WERI-Rb-1 (cell line): ENCODE results near the gene TTC1.

Source experiments
- DNase-seq: peaks from one replicate; pipeline ENCODE4 v3.0.0-alpha.2; 2020
- H3K27ac ChIP-seq: fragments of 250-450 bp; sonication (Bioruptor Pico); 2 replicates; pipeline ENCODE4 v1.5.1; 2020; ENCODE audit warnings: mild to moderate bottlenecking, moderate library complexity
- H3K27me3 ChIP-seq: fragments of 250-450 bp; sonication (Bioruptor Pico); 2 replicates; pipeline ENCODE4 v1.5.1; 2021; ENCODE audit warnings: mild to moderate bottlenecking, low read depth, moderate library complexity; ENCODE audit not compliant: insufficient read depth, severe bottlenecking
- H3K36me3 ChIP-seq: fragments of 250-450 bp; sonication (Bioruptor Pico); 2 replicates; pipeline ENCODE4 v1.5.1; 2020; ENCODE audit warnings: mild to moderate bottlenecking, moderate library complexity
- H3K4me3 ChIP-seq: 2 replicates; pipeline ENCODE4 v1.5.1; 2011; ENCODE audit warnings: low read depth, mild to moderate bottlenecking, control low read depth, low read length
- H3K9me3 ChIP-seq: fragments of 250-450 bp; sonication (Bioruptor Pico); 2 replicates; pipeline ENCODE4 v1.5.1; 2021; ENCODE audit warnings: mild to moderate bottlenecking, moderate library complexity; ENCODE audit not compliant: severe bottlenecking
- TF ChIP-seq, protein P1 (sequence below): IDR thresholded peaks from 2 replicates; pipeline ENCODE4 v1.5.1; 2011; ENCODE audit warnings: low read depth, mild to moderate bottlenecking, control low read depth, inconsistent platforms, low read length

The TTC1 gene

GRCh38 chr5:159975462-159976019 lies 33.4 kb upstream of the TTC1 start:
- TF ChIP-seq, protein P1, sequence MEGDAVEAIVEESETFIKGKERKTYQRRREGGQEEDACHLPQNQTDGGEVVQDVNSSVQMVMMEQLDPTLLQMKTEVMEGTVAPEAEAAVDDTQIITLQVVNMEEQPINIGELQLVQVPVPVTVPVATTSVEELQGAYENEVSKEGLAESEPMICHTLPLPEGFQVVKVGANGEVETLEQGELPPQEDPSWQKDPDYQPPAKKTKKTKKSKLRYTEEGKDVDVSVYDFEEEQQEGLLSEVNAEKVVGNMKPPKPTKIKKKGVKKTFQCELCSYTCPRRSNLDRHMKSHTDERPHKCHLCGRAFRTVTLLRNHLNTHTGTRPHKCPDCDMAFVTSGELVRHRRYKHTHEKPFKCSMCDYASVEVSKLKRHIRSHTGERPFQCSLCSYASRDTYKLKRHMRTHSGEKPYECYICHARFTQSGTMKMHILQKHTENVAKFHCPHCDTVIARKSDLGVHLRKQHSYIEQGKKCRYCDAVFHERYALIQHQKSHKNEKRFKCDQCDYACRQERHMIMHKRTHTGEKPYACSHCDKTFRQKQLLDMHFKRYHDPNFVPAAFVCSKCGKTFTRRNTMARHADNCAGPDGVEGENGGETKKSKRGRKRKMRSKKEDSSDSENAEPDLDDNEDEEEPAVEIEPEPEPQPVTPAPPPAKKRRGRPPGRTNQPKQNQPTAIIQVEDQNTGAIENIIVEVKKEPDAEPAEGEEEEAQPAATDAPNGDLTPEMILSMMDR: peak; percentile 63; the same call in 1 of the 2 replicates
- Histone ChIP-seq H3K27me3 (peaks cover 8% of the 10 kb centered on the region), H3K36me3 (no peaks in the 10 kb centered on the region), H3K9me3 (no peaks in the 10 kb centered on the region), H3K27ac (no peak overlapping the region), H3K4me3 (no peak overlapping the region)
- peak; percentile 53 for DNase-seq

DNA sequence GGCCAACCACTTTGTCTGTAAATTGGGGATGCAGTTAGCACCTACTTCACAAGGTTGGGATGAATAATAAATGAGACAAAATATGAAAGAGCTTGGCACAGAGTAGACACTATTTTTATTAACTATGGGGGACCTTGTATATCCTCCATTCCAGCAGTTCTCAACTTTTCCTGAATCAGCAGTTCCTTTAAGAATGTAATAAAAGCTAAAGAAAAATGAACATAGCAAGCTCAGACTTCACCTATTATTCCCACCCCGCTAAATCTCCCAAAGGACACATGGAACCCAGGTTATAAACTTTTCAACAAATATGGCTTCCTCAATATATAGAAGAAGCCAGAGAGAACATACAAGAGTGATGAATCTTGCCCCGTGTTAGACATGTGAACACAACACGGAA lies 32.0 kb upstream of the TTC1 start:
- Histone ChIP-seq H3K36me3 (no peaks in the 10 kb centered on the region), H3K27ac (no peak overlapping the region), H3K4me3 (no peak overlapping the region), H3K9me3 (no peaks in the 10 kb centered on the region), H3K27me3 (no peaks in the 10 kb centered on the region)
- TF ChIP-seq, protein P1: no peak
- DNase-seq: no peak

- peak; percentile 79 for DNase-seq
- H3K27ac ChIP-seq: peak overlapping the region; percentile 35
- TF ChIP-seq, protein P1: no peak
- H3K36me3 ChIP-seq: no peaks in the 10 kb centered on the region
- H3K27me3 ChIP-seq: no peaks in the 10 kb centered on the region
- H3K4me3 ChIP-seq: no peak overlapping the region
- no peaks in the 10 kb centered on the region for H3K9me3 ChIP-seq
These were observed 30.6 kb upstream of the TTC1 start for GRCh38 chr5:159978358-159978757.

- Histone ChIP-seq H3K36me3 (no peaks in the 10 kb centered on the region), H3K27ac (no peak overlapping the region), H3K4me3 (no peak overlapping the region), H3K27me3 (no peaks in the 10 kb centered on the region), H3K9me3 (no peaks in the 10 kb centered on the region)
- TF ChIP-seq, protein P1: no peak
- no peak for DNase-seq
These were observed 26.3 kb upstream of the TTC1 start for GRCh38 chr5:159982421-159983173.

- peak; percentile 95 for DNase-seq
- H3K27ac ChIP-seq: peak overlapping the region; percentile 60
- TF ChIP-seq, protein P1: peak; percentile 89
These were observed 21.8 kb upstream of the TTC1 start for GRCh38 chr5:159987031-159987674.

More at GRCh38 chr5:159987031-159987674, 21.8 kb upstream of the TTC1 start:
- no peaks in the 10 kb centered on the region for H3K36me3 ChIP-seq
- peak overlapping the region; percentile 54 for H3K4me3 ChIP-seq
- no peaks in the 10 kb centered on the region for H3K27me3 ChIP-seq
- peaks cover 5% of the 10 kb centered on the region for H3K9me3 ChIP-seq
